Measurements from ENCODE around the gene LAPTM5. TPM values are rescaled to one million over a fixed set of nuclear protein-coding genes. Genes with fewer than 3 reads are reported as not detected.

Gene LAPTM5
- total RNA-seq, 1 donor from 2014 or later, result 477 TPM

- intact Hi-C loops (cut with micrococcal nuclease), result no loop called here
These were observed 37.0 kb downstream of the LAPTM5 start for GRCh38 chr1:30720271-30721223.

- intact Hi-C loops (cut with micrococcal nuclease), result loop anchor here (1.0 to 10.0 kb wide), 9 partner anchors 60 to 1489 kb away; partner anchors contain the start of genes KHDRBS1, MECR, PUM1 and SNRNP40
These were observed 37.9 kb downstream of the LAPTM5 start for GRCh38 chr1:30719406-30720270.

GRCh38 chr1:30718636-30719405 is 38.8 kb downstream of the LAPTM5 start:
- intact Hi-C loops (cut with micrococcal nuclease), result loop anchor here (1.0 to 10.0 kb wide), 15 partner anchors 24 to 1537 kb away; partner anchors contain the start of genes KHDRBS1, LAPTM5, MECR and PUM1

DNA sequence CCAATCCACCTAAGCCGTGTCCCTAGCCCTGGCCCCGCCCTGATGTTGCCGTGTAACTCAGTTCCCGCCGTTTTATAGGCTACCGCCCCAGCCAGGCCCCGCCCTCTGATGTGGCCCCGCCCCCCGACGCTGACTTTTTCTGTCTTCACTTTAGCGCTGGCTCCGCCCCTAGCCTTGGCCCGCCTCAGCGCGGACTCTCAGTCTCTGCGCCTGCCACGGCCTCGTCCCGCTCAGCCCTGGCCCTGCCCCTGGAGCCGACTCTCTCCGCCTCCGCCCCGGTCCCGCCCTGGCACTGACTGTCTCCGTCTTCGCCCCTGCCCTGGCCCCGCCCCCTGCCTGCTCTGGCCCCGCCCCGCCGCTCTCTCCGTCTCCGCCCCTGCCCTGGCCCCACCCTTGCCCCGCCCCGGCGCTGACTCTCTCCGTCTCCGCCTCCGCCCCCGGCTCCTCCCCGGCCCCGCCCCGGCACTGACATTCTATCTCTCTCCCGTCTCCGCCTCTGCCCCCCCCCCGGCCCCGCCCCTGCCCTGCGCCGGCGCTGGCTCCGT is 39.4 kb downstream of the LAPTM5 start:
- intact Hi-C loops (cut with micrococcal nuclease), result loop anchor here (1.0 to 10.0 kb wide), 12 partner anchors 25 to 1536 kb away; partner anchors contain the start of genes KHDRBS1, LAPTM5, MECR and PUM1

- intact Hi-C loops (cut with micrococcal nuclease), result loop anchor here (10.0 kb wide), 1 partner anchor 332 kb away; no protein-coding TSS in a partner anchor
These were observed 40.9 kb downstream of the LAPTM5 start for GRCh38 chr1:30716646-30717045.

- intact Hi-C loops (cut with micrococcal nuclease), result loop anchor here (10.0 kb wide), 1 partner anchor 331 kb away; no protein-coding TSS in a partner anchor
These were observed 41.7 kb downstream of the LAPTM5 start for GRCh38 chr1:30715886-30716285.

GRCh38 chr1:30715216-30715615 is 42.4 kb downstream of the LAPTM5 start:
- intact Hi-C loops (cut with micrococcal nuclease), result loop anchor here (10.0 kb wide), 1 partner anchor 330 kb away; no protein-coding TSS in a partner anchor

- intact Hi-C loops (cut with micrococcal nuclease), result loop anchor here (10.0 kb wide), 1 partner anchor 330 kb away; no protein-coding TSS in a partner anchor
These were observed 43.0 kb downstream of the LAPTM5 start for GRCh38 chr1:30714536-30715090.

GRCh38 chr1:30714025-30714424 is 43.5 kb downstream of the LAPTM5 start:
- intact Hi-C loops (cut with micrococcal nuclease), result loop anchor here (10.0 kb wide), 1 partner anchor 329 kb away; no protein-coding TSS in a partner anchor

- intact Hi-C loops (cut with micrococcal nuclease), result loop anchor here (10.0 kb wide), 1 partner anchor 329 kb away; no protein-coding TSS in a partner anchor
These were observed 44.3 kb downstream of the LAPTM5 start for GRCh38 chr1:30713311-30713710.

DNA sequence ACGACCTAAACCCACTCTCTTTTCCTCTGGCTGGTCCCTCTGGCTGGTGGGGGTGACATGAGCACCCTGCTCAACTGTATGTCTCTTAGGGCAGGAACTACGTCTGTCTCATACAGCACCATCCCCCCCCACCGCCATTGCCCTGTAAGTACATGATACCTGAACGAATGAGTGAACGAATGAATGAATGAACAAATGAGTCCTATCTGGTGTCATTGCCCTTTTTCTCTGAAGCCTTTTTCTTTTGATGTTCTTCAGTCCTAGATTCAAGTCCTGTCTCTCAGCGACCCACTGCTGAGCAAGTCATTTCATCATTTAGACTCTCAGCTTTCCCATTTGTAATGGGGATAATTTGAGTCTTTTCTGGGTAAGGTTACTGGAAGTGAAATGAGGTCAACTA is 45.0 kb downstream of the LAPTM5 start:
- intact Hi-C loops (cut with micrococcal nuclease), result loop anchor here (10.0 kb wide), 1 partner anchor 328 kb away; no protein-coding TSS in a partner anchor

DNA sequence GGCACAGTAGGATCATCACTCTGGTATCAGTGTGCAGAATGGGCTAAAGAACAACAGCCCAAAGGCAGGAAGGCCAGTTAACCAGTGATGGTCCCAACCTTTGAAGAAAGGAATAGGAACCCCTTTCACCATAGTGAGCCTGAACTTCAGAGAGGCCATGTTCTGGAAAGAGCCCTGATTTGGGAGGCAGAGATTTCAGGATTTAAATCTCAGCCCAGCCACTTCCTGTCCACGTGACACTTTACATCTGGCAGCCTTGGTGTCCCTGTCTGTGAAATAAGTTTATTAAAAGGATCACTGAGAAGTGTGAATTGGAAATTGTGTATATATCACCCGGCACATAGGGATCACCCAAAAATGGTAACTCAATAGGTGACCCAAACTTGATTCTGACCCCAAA is 47.2 kb downstream of the LAPTM5 start:
- intact Hi-C loops (cut with micrococcal nuclease), result loop anchor here (10.0 kb wide), 1 partner anchor 326 kb away; no protein-coding TSS in a partner anchor

- intact Hi-C loops (cut with micrococcal nuclease), result loop anchor here (1.0 to 10.0 kb wide), 3 partner anchors 1334 to 1676 kb away; partner anchors contain the start of gene PTPRU
These were observed 49.2 kb downstream of the LAPTM5 start for GRCh38 chr1:30708361-30708728.

DNA sequence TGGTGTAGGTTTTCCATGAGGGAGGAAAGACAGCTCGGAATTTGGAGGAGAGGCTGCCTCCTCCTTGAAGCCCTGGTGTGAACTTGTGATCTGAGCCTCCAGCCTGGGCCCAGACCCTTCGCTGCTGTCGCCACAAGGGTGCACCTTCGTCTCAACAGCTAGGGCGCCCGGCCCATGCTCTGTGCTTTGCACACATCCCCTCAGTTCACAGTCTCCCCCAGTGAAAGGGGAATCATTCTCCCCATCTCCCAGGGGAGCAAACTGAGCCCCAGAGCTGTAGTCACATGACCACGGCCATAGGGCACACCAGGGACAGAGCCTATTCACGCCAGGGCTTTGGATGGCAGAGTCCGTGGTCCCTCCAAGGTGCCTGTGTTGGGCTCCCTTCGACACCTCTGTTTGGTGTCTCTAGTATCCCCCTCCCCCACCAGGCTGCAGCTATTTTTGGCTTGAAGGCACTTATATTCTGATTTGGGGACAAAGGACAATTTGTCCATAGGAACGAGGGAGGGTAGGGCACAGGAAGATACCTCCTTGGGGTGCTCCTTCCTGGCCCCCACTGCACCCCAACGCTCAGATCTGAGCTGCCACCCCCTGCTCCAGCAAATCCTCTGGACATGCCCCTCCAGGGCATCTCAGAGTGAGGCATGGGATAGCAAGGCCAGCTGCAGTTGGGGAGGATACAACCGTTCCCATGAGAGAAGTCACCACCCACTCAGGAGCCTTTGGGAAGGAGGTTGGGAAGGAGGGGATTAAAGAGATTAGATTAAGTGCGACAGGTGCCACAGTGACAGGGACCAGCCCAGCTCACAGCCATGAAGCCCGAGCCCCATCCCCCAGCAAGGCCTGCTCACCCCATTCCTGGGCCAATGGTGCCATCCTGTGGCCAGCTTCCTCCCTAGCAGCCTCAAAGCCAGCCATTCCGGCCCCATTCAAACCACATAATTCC is 49.9 kb downstream of the LAPTM5 start:
- intact Hi-C loops (cut with micrococcal nuclease), result loop anchor here (1.0 to 10.0 kb wide), 3 partner anchors 1333 to 1675 kb away; partner anchors contain the start of gene PTPRU

GRCh38 chr1:30706528-30706927 is 51.0 kb downstream of the LAPTM5 start:
- intact Hi-C loops (cut with micrococcal nuclease), result loop anchor here (5.0 to 10.0 kb wide), 2 partner anchors 1332 to 1674 kb away; no protein-coding TSS in a partner anchor

DNA sequence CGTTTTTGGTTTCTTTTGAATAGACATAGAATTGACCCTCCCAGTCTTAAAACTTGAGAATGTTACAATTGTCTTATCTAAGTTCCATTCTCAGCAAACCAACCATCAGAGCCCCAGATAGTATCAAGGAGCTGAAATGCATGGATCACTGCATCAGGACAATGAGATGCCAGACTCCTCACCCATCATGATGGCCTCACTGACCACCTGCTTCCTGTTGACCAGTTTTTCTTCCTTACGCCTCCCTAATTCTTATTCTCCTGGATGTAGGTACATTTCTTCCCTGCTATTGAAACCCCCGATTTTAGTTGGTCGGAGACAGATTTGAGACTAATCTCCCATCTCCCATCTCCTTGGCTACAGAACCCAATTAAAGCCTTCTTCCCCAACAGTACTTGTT is 51.9 kb downstream of the LAPTM5 start:
- intact Hi-C loops (cut with micrococcal nuclease), result loop anchor here (5.0 to 10.0 kb wide), 2 partner anchors 1331 to 1673 kb away; no protein-coding TSS in a partner anchor

- intact Hi-C loops (cut with micrococcal nuclease), result loop anchor here (5.0 to 10.0 kb wide), 2 partner anchors 1330 to 1673 kb away; no protein-coding TSS in a partner anchor
These were observed 52.6 kb downstream of the LAPTM5 start for GRCh38 chr1:30704765-30705509.
